Spinal cord (tissue), 10 donors: ENCODE results near the gene C11orf21. TPM values are rescaled to one million over a fixed set of nuclear protein-coding genes. Genes with fewer than 3 reads are reported as not detected.

Source experiments
- DNase-seq, 6 donors: peaks; one replicate each; pipeline versions ENCODE4 v3.0.0 to v3.0.0-alpha.2; 2013 to 2015; ENCODE audit warnings: low spot score in 6 of 6, low read depth in 4 of 6
- H3K27ac ChIP-seq: one replicate; pipeline ENCODE4 v1.5.1; 2013; ENCODE audit warnings: low read depth, low read length, control low read depth
- H3K27me3 ChIP-seq: one replicate; pipeline ENCODE4 v1.6.1; 2013; ENCODE audit warnings: low read length; ENCODE audit not compliant: control insufficient read depth, insufficient read depth
- H3K36me3 ChIP-seq: one replicate; pipeline ENCODE4 v1.6.1; 2013; ENCODE audit warnings: low read length; ENCODE audit not compliant: control insufficient read depth, insufficient read depth
- H3K4me1 ChIP-seq: one replicate; pipeline ENCODE4 v1.6.1; 2013; ENCODE audit warnings: low read length; ENCODE audit not compliant: control insufficient read depth, insufficient read depth
- H3K4me3 ChIP-seq: one replicate; pipeline ENCODE4 v1.5.1; 2013; ENCODE audit warnings: low read depth, low read length, control low read depth
- H3K9me3 ChIP-seq: one replicate; pipeline ENCODE4 v1.6.1; 2013; ENCODE audit warnings: low read length; ENCODE audit not compliant: control insufficient read depth, insufficient read depth
- WGBS: methylation state at CpG from one replicate; pipeline ENCODE4 v1.1.5; 2013; ENCODE audit warnings: missing lambda C conversion rate; ENCODE audit not compliant: insufficient coverage; 5-methylcytosine and 5-hydroxymethylcytosine counted together
- polyA plus RNA-seq, 2 donors: library from polyadenylated mRNA; unstranded; fragments of 120-200 nt; gene quantifications; one replicate each; pipeline ENCODE4 v1.2.1, GENCODE V29; 2013; ENCODE audit not compliant: insufficient read length in 2 of 2
- total RNA-seq, 2 donors: library from RNA; depleted of rRNA in 1 of 2; stranded (reverse); fragments of 120-200 nt in 1 of 2; fragments of >200 nt in 1 of 2; gene quantifications; one replicate each; pipeline versions ENCODE4 v1.2.3 to v1.2.4, GENCODE V29; 2013 to 2014
- donor health status: healthy.

Gene C11orf21
- total and polyA plus RNA-seq, 4 donors = 0.39 to 1.3 (median 0.68) TPM

GRCh38 chr11:2256951-2257700 is 44.6 kb downstream of the C11orf21 start:
- no peaks in the 10 kb centered on the region for H3K27me3 ChIP-seq
- peaks cover 2% of the 10 kb centered on the region for H3K9me3 ChIP-seq
- H3K36me3 ChIP-seq = peaks cover 3% of the 10 kb centered on the region
- WGBS = 93% methylated on average over 29 of the region's 31 CpGs
- H3K27ac ChIP-seq = no peak overlapping the region
- H3K4me1 ChIP-seq = peaks cover 14% of the 10 kb centered on the region
- DNase-seq = no peak
- H3K4me3 ChIP-seq = no peak overlapping the region

- Histone ChIP-seq H3K9me3 (peaks cover 2% of the 10 kb centered on the region), H3K27ac (no peak overlapping the region), H3K36me3 (peaks cover 3% of the 10 kb centered on the region), H3K27me3 (no peaks in the 10 kb centered on the region), H3K4me1 (peaks cover 8% of the 10 kb centered on the region), H3K4me3 (no peak overlapping the region)
- 89% methylated on average over 13 of the region's 14 CpGs for WGBS
- no peak for DNase-seq
These were observed 45.3 kb downstream of the C11orf21 start for GRCh38 chr11:2256293-2256913.

GRCh38 chr11:2252018-2252417 is 49.7 kb downstream of the C11orf21 start:
- no peak overlapping the region for H3K4me3 ChIP-seq
- H3K4me1 ChIP-seq = peaks cover 8% of the 10 kb centered on the region
- no peak for DNase-seq
- no peaks in the 10 kb centered on the region for H3K27me3 ChIP-seq
- WGBS = no CpG with 5 or more reads among the region's 6 CpGs
- H3K36me3 ChIP-seq = no peaks in the 10 kb centered on the region
- no peak overlapping the region for H3K27ac ChIP-seq
- peaks cover 2% of the 10 kb centered on the region for H3K9me3 ChIP-seq

GRCh38 chr11:2251138-2251537 is 50.6 kb downstream of the C11orf21 start:
- no peaks in the 10 kb centered on the region for H3K36me3 ChIP-seq
- peaks cover 2% of the 10 kb centered on the region for H3K9me3 ChIP-seq
- no CpG with 5 or more reads among the region's 6 CpGs for WGBS
- H3K27ac ChIP-seq = no peak overlapping the region
- DNase-seq = no peak
- peaks cover 8% of the 10 kb centered on the region for H3K4me1 ChIP-seq
- no peaks in the 10 kb centered on the region for H3K27me3 ChIP-seq
- no peak overlapping the region for H3K4me3 ChIP-seq

- 37% methylated on average over 7 of the region's 8 CpGs for WGBS
These were observed 51.2 kb downstream of the C11orf21 start for GRCh38 chr11:2250485-2250884.

GRCh38 chr11:2250041-2250440 is 51.7 kb downstream of the C11orf21 start:
- no peak overlapping the region for H3K4me3 ChIP-seq
- H3K9me3 ChIP-seq = peaks cover 2% of the 10 kb centered on the region
- no peaks in the 10 kb centered on the region for H3K36me3 ChIP-seq
- WGBS = 90% methylated on average over 9 of the region's 9 CpGs
- H3K27me3 ChIP-seq = no peaks in the 10 kb centered on the region
- DNase-seq = no peak
- H3K27ac ChIP-seq = no peak overlapping the region
- H3K4me1 ChIP-seq = peaks cover 8% of the 10 kb centered on the region

More at GRCh38 chr11:2250485-2250884, 51.2 kb downstream of the C11orf21 start:
- H3K4me1 ChIP-seq = peaks cover 8% of the 10 kb centered on the region
- H3K27ac ChIP-seq = no peak overlapping the region
- H3K27me3 ChIP-seq = no peaks in the 10 kb centered on the region
- no peak overlapping the region for H3K4me3 ChIP-seq
- no peaks in the 10 kb centered on the region for H3K36me3 ChIP-seq
- peak in 1 of 6 donors; percentile 8 for DNase-seq
- peaks cover 2% of the 10 kb centered on the region for H3K9me3 ChIP-seq

- H3K4me1 ChIP-seq = peaks cover 8% of the 10 kb centered on the region
- WGBS = 90% methylated on average over 12 of the region's 20 CpGs
These were observed 52.4 kb downstream of the C11orf21 start for GRCh38 chr11:2249189-2249916.

GRCh38 chr11:2248762-2249161 is 53.0 kb downstream of the C11orf21 start:
- H3K4me3 ChIP-seq = no peak overlapping the region
- no peaks in the 10 kb centered on the region for H3K27me3 ChIP-seq
- no peak overlapping the region for H3K27ac ChIP-seq
- H3K9me3 ChIP-seq = no peaks in the 10 kb centered on the region
- 94% methylated on average over 7 of the region's 7 CpGs for WGBS
- DNase-seq = no peak
- no peaks in the 10 kb centered on the region for H3K36me3 ChIP-seq
- peaks cover 8% of the 10 kb centered on the region for H3K4me1 ChIP-seq

More at GRCh38 chr11:2249189-2249916, 52.4 kb downstream of the C11orf21 start:
- no peak for DNase-seq
- Histone ChIP-seq H3K4me3 (no peak overlapping the region), H3K9me3 (peaks cover 2% of the 10 kb centered on the region), H3K27me3 (no peaks in the 10 kb centered on the region), H3K36me3 (no peaks in the 10 kb centered on the region), H3K27ac (no peak overlapping the region)

GRCh38 chr11:2248242-2248641 is 53.5 kb downstream of the C11orf21 start:
- H3K4me1 ChIP-seq = peaks cover 8% of the 10 kb centered on the region
- H3K27ac ChIP-seq = no peak overlapping the region
- no peak for DNase-seq
- H3K9me3 ChIP-seq = no peaks in the 10 kb centered on the region
- no peaks in the 10 kb centered on the region for H3K36me3 ChIP-seq
- H3K4me3 ChIP-seq = no peak overlapping the region
- no peaks in the 10 kb centered on the region for H3K27me3 ChIP-seq
- 91% methylated on average over 10 of the region's 11 CpGs for WGBS
